ENCODE measurements around the gene FHAD1. TPM values are rescaled to one million over a fixed set of nuclear protein-coding genes. Genes with fewer than 3 reads are reported as not detected.

Gene FHAD1
- total RNA-seq, 1 donor from 2014 or later = 0.21 TPM

DNA sequence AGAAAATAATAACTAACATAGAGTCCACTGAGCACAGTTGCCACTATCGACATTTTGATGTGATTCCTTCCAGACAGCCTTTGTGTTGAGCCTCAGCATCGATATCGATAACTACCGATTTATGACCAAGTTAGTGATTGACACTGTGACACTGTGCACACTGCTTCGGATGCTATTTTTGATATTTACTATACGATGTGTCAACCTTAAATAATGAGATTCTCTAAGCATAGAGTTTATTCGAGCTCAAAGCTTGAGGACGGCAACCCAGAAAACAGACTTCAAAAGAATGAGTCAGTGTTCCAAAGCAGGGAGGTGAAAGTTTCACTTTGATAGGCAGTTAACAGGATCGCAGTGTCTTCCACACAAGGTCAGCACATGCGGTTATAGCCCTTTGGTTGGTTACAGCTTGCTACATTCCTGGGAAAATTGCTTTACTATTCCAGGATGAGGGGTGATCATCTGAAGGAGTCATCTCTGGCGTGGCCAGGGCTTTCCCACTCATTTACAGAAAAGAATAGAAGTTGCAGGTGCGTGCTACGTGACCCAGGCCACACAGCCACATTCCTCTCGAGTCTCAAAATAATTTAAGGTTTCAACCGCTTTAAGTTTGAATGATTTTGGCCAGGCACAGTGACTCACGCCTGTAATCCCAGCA, 109.1 kb downstream of the FHAD1 start:
- TF ChIP-seq, protein P1, sequence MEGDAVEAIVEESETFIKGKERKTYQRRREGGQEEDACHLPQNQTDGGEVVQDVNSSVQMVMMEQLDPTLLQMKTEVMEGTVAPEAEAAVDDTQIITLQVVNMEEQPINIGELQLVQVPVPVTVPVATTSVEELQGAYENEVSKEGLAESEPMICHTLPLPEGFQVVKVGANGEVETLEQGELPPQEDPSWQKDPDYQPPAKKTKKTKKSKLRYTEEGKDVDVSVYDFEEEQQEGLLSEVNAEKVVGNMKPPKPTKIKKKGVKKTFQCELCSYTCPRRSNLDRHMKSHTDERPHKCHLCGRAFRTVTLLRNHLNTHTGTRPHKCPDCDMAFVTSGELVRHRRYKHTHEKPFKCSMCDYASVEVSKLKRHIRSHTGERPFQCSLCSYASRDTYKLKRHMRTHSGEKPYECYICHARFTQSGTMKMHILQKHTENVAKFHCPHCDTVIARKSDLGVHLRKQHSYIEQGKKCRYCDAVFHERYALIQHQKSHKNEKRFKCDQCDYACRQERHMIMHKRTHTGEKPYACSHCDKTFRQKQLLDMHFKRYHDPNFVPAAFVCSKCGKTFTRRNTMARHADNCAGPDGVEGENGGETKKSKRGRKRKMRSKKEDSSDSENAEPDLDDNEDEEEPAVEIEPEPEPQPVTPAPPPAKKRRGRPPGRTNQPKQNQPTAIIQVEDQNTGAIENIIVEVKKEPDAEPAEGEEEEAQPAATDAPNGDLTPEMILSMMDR (IDR thresholded peaks at IDR 0.05; ENCODE audit: insufficient read depth, low read length, poor library complexity, severe bottlenecking) = no peak
- DNase-seq (ENCODE audit: low read depth) = peak; percentile 95
- no peaks in the 10 kb centered on the region for H3K27me3 ChIP-seq (ENCODE audit: control insufficient read depth, insufficient read depth, low read length)
- no peak overlapping the region for H3K4me3 ChIP-seq (ENCODE audit: low read depth, low read length)
- no peaks in the 10 kb centered on the region for H3K36me3 ChIP-seq (ENCODE audit: control insufficient read depth, insufficient read depth, low read length)

DNA sequence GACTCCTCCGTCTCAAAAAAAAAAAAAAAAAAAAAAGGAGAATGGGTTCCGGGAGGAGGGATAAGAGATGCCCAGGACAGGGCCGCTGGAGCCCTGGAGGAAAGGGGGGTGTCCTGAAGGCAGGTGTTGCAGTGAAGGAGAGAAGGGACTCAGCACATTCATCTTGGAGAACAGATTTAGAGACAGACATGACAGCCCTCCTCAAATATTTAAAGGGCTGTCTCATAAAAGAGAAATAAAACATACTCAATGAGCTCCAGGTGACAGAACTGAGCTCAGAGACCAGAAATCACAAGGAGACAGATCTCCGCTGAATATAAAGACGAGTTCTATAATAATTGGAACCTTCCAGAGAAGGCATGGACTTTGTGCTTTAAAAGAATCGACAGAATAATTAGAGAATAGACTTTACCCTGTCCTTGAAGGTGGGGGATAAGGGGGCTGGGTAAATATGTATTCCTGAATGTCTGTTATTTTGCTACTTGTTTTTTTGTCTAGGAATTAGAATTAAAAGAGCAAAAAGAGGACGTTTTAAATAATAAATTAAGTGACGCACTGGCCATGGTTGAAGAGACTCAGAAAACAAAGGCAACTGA, 110.7 kb downstream of the FHAD1 start:
- no peaks in the 10 kb centered on the region for H3K36me3 ChIP-seq (ENCODE audit: control insufficient read depth, insufficient read depth, low read length)
- no peaks in the 10 kb centered on the region for H3K27me3 ChIP-seq (ENCODE audit: control insufficient read depth, insufficient read depth, low read length)
- DNase-seq (ENCODE audit: low read depth) = no peak
- TF ChIP-seq, protein P1 (IDR thresholded peaks at IDR 0.05; ENCODE audit: insufficient read depth, low read length, poor library complexity, severe bottlenecking) = no peak
- H3K4me3 ChIP-seq (ENCODE audit: low read depth, low read length) = no peak overlapping the region

DNA sequence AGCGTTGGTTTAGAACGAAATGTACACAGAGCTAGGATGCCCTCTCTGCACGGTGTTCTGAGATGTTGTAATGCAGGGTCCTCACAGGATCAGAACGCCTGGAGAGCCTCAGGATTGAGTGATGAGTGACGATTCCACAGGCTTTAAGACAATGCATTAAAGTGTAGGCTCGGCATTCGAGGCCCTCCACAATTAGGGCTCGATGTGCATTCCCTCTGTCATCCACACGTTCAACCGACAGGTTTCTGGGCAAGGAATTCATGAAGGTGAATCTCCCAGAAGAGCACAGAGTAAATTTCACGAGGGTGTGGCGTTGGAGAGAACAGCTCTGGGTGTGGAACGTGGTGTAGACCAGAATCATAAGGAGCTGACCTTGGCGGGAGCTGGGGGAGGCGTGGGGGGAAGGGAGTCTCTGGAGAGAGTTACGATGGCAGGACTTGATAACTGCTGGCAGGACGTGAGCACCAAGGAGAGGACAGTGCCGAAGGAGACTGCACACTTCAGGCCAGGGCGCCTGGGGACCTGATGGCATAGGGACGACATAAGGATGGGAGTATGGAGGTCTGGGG, 111.6 kb downstream of the FHAD1 start:
- TF ChIP-seq, protein P1 (IDR thresholded peaks at IDR 0.05; ENCODE audit: insufficient read depth, low read length, poor library complexity, severe bottlenecking) = no peak
- Histone ChIP-seq H3K27me3 (ENCODE audit: control insufficient read depth, insufficient read depth, low read length) (no peaks in the 10 kb centered on the region), H3K4me3 (ENCODE audit: low read depth, low read length) (no peak overlapping the region), H3K36me3 (ENCODE audit: control insufficient read depth, insufficient read depth, low read length) (no peaks in the 10 kb centered on the region)
- DNase-seq (ENCODE audit: low read depth) = no peak

DNA sequence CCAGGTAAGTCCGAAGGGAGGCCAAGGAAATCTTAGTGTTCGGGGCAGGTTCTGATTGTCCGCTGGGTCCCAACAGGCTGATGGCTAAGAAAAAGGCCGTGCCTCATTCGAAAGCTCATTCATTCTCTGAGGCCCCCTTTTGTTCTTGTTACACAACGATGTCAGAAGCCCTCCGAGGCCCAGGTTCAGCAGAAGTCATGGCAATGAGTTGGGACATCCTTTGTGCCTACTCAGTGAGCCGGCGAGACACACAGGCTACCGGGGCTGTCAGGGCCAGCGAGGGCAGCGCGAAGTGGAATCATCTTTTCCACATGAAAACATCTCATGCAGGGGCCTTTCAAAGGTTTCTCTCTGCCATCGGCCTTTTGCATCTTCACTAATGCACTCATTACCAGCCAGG, 113.7 kb downstream of the FHAD1 start:
- Histone ChIP-seq H3K4me3 (ENCODE audit: low read depth, low read length) (no peak overlapping the region), H3K27me3 (ENCODE audit: control insufficient read depth, insufficient read depth, low read length) (no peaks in the 10 kb centered on the region), H3K36me3 (ENCODE audit: control insufficient read depth, insufficient read depth, low read length) (no peaks in the 10 kb centered on the region)
- DNase-seq (ENCODE audit: low read depth) = no peak
- TF ChIP-seq, protein P1 (IDR thresholded peaks at IDR 0.05; ENCODE audit: insufficient read depth, low read length, poor library complexity, severe bottlenecking) = no peak

DNA sequence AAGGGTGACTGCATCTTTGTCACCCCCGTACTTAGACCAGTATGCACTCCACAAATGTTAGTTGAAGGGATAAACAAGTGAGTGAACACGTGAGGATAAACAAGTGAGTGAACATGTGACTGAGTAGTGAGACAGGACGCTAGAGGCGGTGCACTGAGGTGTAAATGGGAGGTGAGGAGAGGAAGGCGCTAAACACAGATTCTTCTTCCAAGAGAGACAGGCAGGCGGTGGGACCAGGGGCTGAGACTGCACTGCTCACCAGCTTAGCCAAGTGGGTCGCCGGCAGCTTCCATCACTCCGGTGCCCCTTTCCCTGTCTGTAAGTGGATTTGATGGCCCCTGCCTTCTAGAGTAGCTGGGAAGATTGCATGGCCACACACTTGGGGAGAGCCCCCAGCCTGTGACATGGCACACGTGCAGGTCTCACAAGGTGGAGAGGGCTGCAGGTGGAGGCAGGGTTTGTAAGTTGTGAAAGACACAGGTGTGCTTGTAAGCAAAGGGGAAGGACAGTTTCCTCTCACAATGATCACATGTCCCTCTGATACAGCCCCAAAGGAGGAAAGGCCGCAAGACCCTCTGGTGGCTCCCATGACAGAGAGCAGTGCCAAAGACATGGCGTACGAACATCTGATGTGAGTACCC, 115.2 kb downstream of the FHAD1 start:
- H3K27me3 ChIP-seq (ENCODE audit: control insufficient read depth, insufficient read depth, low read length) = no peaks in the 10 kb centered on the region
- H3K36me3 ChIP-seq (ENCODE audit: control insufficient read depth, insufficient read depth, low read length) = no peaks in the 10 kb centered on the region
- TF ChIP-seq, protein P1 (IDR thresholded peaks at IDR 0.05; ENCODE audit: insufficient read depth, low read length, poor library complexity, severe bottlenecking) = no peak
- no peak for DNase-seq (ENCODE audit: low read depth)
- no peak overlapping the region for H3K4me3 ChIP-seq (ENCODE audit: low read depth, low read length)
